Endothelial cell of umbilical vein (primary cell): ENCODE data around the gene BLOC1S4. TPM values are rescaled to one million over a fixed set of nuclear protein-coding genes. Genes with fewer than 3 reads are reported as not detected.

Experiments used
- BruUV-seq: library from RNA; stranded (reverse); fragments of 400-500 nt; replicated peaks from 2 replicates; lab custom pipeline; 2021; lab: Mats Ljungman, UMichigan
- CTCF ChIA-PET: fragments of 300-600, 350-600 bp; sonication (Branson Sonifier 250); formaldehyde crosslinking; loops from one replicate; lab custom pipeline; 2021; ENCODE audit warnings: antibody characterized with exemption, inconsistent platforms; lab: Charles Lee
- POLR2A ChIA-PET: fragments of 300-600, 350-600 bp; sonication (Branson Sonifier 250); formaldehyde crosslinking; loops from one replicate; lab custom pipeline; 2021; ENCODE audit warnings: antibody characterized with exemption, inconsistent platforms; lab: Charles Lee
- DNase-seq: peaks from one replicate; pipeline ENCODE4 v3.0.0-alpha.2; 2011; ENCODE audit warnings: low read depth, low spot score
- FAIRE-seq: peaks from 2 replicates; lab custom pipeline; 2011; peaks lifted over from hg19 to GRCh38; lab: Jason Lieb, UNC
- H2AFZ ChIP-seq: 2 replicates; pipeline ENCODE4 v1.6.0; 2012; ENCODE audit warnings: low read depth, low read length, control low read depth, inconsistent platforms
- H3K27ac ChIP-seq: 2 replicates; pipeline ENCODE4 v1.5.1; 2011; ENCODE audit warnings: low read depth, mild to moderate bottlenecking, control low read depth, low read length, moderate library complexity; ENCODE audit not compliant: insufficient read depth
- H3K27me3 ChIP-seq, 2 experiments: 2 replicates each; pipeline versions ENCODE4 v1.6.0 to v1.6.1; 2011; ENCODE audit warnings: low read length in 2 of 2, mixed read lengths in 1 of 2; ENCODE audit not compliant: control insufficient read depth in 2 of 2, insufficient read depth in 2 of 2
- H3K36me3 ChIP-seq, 2 experiments: 2 replicates in 1 of 2; 3 replicates in 1 of 2; pipeline ENCODE4 v1.5.1; 2011; ENCODE audit warnings: low read length in 2 of 2, mild to moderate bottlenecking in 1 of 2, moderate library complexity in 1 of 2; ENCODE audit not compliant: control insufficient read depth in 2 of 2, insufficient read depth in 2 of 2; ENCODE audit errors: extremely low read depth in 1 of 2
- H3K4me1 ChIP-seq: 3 replicates; pipeline ENCODE4 v1.5.1; 2011; ENCODE audit warnings: mild to moderate bottlenecking, low read length; ENCODE audit not compliant: control insufficient read depth, insufficient read depth; ENCODE audit errors: extremely low read depth
- H3K4me2 ChIP-seq: 2 replicates; pipeline ENCODE4 v1.6.1; 2011; ENCODE audit warnings: low read length, control low read depth, mixed read lengths; ENCODE audit not compliant: insufficient read depth
- H3K4me3 ChIP-seq, 3 experiments: fragments of 200-600 bp in 1 of 3; sonication (generic), shearing (Covaris generic) in 1 of 3; replicated peaks in 1 of 3; 2 replicates each; pipeline ENCODE4 v1.5.1; 2011 to 2016; ENCODE audit warnings: control low read depth in 3 of 3, low read length in 3 of 3, mild to moderate bottlenecking in 2 of 3, inconsistent platforms in 1 of 3, low read depth in 1 of 3, moderate library complexity in 1 of 3; ENCODE audit not compliant: insufficient read depth in 1 of 3
- H3K79me2 ChIP-seq: 2 replicates; pipeline ENCODE4 v1.6.0; 2012; ENCODE audit warnings: low read length, inconsistent platforms; ENCODE audit not compliant: control insufficient read depth, insufficient read depth
- H3K9ac ChIP-seq: replicated peaks from 2 replicates; pipeline ENCODE3; 2011; ENCODE audit warnings: low read length, control low read depth; ENCODE audit not compliant: insufficient read depth; ENCODE audit errors: extremely low read depth
- H3K9me1 ChIP-seq: replicated peaks from 3 replicates; pipeline ENCODE4 v1.6.0; 2011; ENCODE audit warnings: mild to moderate bottlenecking, low read length; ENCODE audit not compliant: control insufficient read depth, insufficient read depth; ENCODE audit errors: extremely low read depth
- H3K9me3 ChIP-seq: replicated peaks from 2 replicates; pipeline ENCODE4 v1.5.1; 2012; ENCODE audit warnings: low read length, inconsistent platforms; ENCODE audit not compliant: control insufficient read depth, insufficient read depth
- H4K20me1 ChIP-seq: replicated peaks from 2 replicates; pipeline ENCODE3; 2011; ENCODE audit warnings: mild to moderate bottlenecking, low read length; ENCODE audit not compliant: control insufficient read depth, insufficient read depth; ENCODE audit errors: extremely low read depth
- CTCF ChIP-seq, 2 donors: IDR thresholded peaks; 1 replicate in 1 of 2; 2 replicates in 1 of 2; pipeline ENCODE4 v1.5.1; 2011; ENCODE audit warnings: low read length in 2 of 2, mild to moderate bottlenecking in 2 of 2, moderate library complexity in 2 of 2, control low read depth in 1 of 2, inconsistent platforms in 1 of 2, low read depth in 1 of 2; ENCODE audit not compliant: insufficient read depth in 1 of 2; ENCODE audit errors: extremely low read depth in 1 of 2
- EZH2 ChIP-seq: IDR thresholded peaks from 2 replicates; pipeline ENCODE4 v1.6.1; 2012; ENCODE audit warnings: borderline replicate concordance, low read depth, mild to moderate bottlenecking, moderate library complexity, low read length, inconsistent platforms; ENCODE audit not compliant: severe bottlenecking
- FOS ChIP-seq: IDR thresholded peaks from 2 replicates; pipeline ENCODE4 v1.6.1; 2011; ENCODE audit warnings: mild to moderate bottlenecking, low read length, moderate library complexity, borderline replicate concordance; ENCODE audit not compliant: insufficient read depth
- GATA2 ChIP-seq: IDR thresholded peaks from 2 replicates; pipeline ENCODE4 v1.7.0; 2011; ENCODE audit warnings: low read depth, mild to moderate bottlenecking, moderate library complexity, mixed read lengths, low read length; ENCODE audit not compliant: insufficient read length, insufficient read depth
- JUN ChIP-seq: IDR thresholded peaks from 2 replicates; pipeline ENCODE4 v1.6.1; 2011; ENCODE audit warnings: borderline replicate concordance, low read depth; ENCODE audit not compliant: insufficient read length, insufficient read depth
- MAX ChIP-seq: IDR thresholded peaks from 2 replicates; pipeline ENCODE4 v1.6.1; 2011; ENCODE audit not compliant: insufficient read depth, insufficient read length
- MYC ChIP-seq: IDR thresholded peaks from one replicate; pipeline ENCODE4 v1.6.1; 2011; ENCODE audit warnings: mild to moderate bottlenecking, low read depth, low read length
- POLR2A ChIP-seq: IDR thresholded peaks from 2 replicates; pipeline ENCODE4 v1.6.1; 2012; ENCODE audit warnings: low read depth, mild to moderate bottlenecking, control low read depth, low read length
- POLR2AphosphoS5 ChIP-seq: IDR thresholded peaks from 2 replicates; pipeline ENCODE4 v1.6.1; 2012; ENCODE audit warnings: low read depth, mild to moderate bottlenecking, control low read depth, low read length, moderate library complexity; ENCODE audit not compliant: insufficient read depth
- dilution Hi-C: fragments of 300-500 bp; cut with MboI; formaldehyde crosslinking; loops from one replicate; pipeline ENCODE4 v1.15.0; 2019; ENCODE audit warnings: low sequenced_read_pairs; ENCODE audit not compliant: extremely low pct_ligation_motif_present
- intact Hi-C: fragments of 100-400 bp; cut with micrococcal nuclease; formaldehyde crosslinking; loops from one replicate; pipeline ENCODE4 v1.10.0; 2022
- polyA plus RNA-seq, 4 experiments: library from polyadenylated mRNA; depleted of rRNA in 3 of 4; stranded (reverse) in 3 of 4; unstranded in 1 of 4; fragments of >200 nt; gene quantifications; 2 replicates each; pipeline versions ENCODE4 v1.2.1 to v1.2.3, GENCODE V29; 2011 to 2012; ENCODE audit warnings: missing spikeins in 1 of 4
- total RNA-seq: library from RNA; stranded (reverse); gene quantifications from 2 replicates; pipeline ENCODE4 v1.2.3, GENCODE V29; 2021

The BLOC1S4 gene
- total and polyA plus RNA-seq, 2 donors (not counting 3 experiments of a cell fraction or from before 2014, with no cell fraction given) = 12.7 to 16.9 TPM

- dilution Hi-C loops = no loop called here
- DNase-seq (no peak), FAIRE-seq (no peak)
- TF ChIP-seq JUN = no peak
- no peak for TF ChIP-seq POLR2AphosphoS5
- TF ChIP-seq MYC = no peak
- no peak for TF ChIP-seq FOS
- Histone ChIP-seq H3K36me3 (no peaks in the 10 kb centered on the region), H3K79me2 (no peaks in the 10 kb centered on the region), H3K27ac (no peak overlapping the region), H3K9ac (no peak overlapping the region), H3K4me3 (no peak overlapping the region), H3K4me1 (peaks cover 3% of the 10 kb centered on the region), H3K9me3 (no peaks in the 10 kb centered on the region), H3K9me1 (no peaks in the 10 kb centered on the region), H2AFZ (no peak overlapping the region), H4K20me1 (no peaks in the 10 kb centered on the region), H3K4me2 (no peak overlapping the region), H3K27me3 (no peaks in the 10 kb centered on the region)
- BruUV-seq = no TSS peak
- intact Hi-C loops = no loop called here
- CTCF ChIA-PET = interaction anchor here (1.0 to 2.9 kb wide), 4 partner anchors 10 to 244 kb away, joined by 3 to 15 read pairs (median 5); no protein-coding TSS in a partner anchor
- POLR2A ChIA-PET = no interaction called here
Measured at GRCh38 chr4:6730603-6731317, 14.8 kb downstream of the BLOC1S4 start.

- no peaks in the 10 kb centered on the region for H3K36me3 ChIP-seq
- H3K9me1 ChIP-seq = no peaks in the 10 kb centered on the region
- DNase-seq (no peak), FAIRE-seq (no peak)
- no peaks in the 10 kb centered on the region for H4K20me1 ChIP-seq
- TF ChIP-seq POLR2A = no peak
- no peak for TF ChIP-seq FOS
- TF ChIP-seq EZH2 = no peak
- no peak for TF ChIP-seq GATA2
- no peak for TF ChIP-seq MYC
- TF ChIP-seq CTCF (IDR thresholded peaks at IDR 0.05; ENCODE audit: extremely low read depth in 1 of 2, insufficient read depth in 1 of 2, low read depth in 1 of 2, low read length in 2 of 2) = no peak
- TF ChIP-seq MAX = no peak
- no peak for TF ChIP-seq JUN
- TF ChIP-seq POLR2AphosphoS5 = no peak
- no peak overlapping the region for H3K27ac ChIP-seq
- no peak overlapping the region for H2AFZ ChIP-seq
- ChIA-PET CTCF (interaction anchor here (1.0 to 2.9 kb wide), 4 partner anchors 11 to 243 kb away, joined by 3 to 15 read pairs (median 5); no protein-coding TSS in a partner anchor), POLR2A (no interaction called here)
- no peaks in the 10 kb centered on the region for H3K27me3 ChIP-seq
- H3K9me3 ChIP-seq = no peaks in the 10 kb centered on the region
- no TSS peak for BruUV-seq
- H3K4me1 ChIP-seq = peaks cover 3% of the 10 kb centered on the region
- no peaks in the 10 kb centered on the region for H3K79me2 ChIP-seq
- intact Hi-C loops (no loop called here), dilution Hi-C loops (no loop called here)
- no peak overlapping the region for H3K9ac ChIP-seq
- H3K4me2 ChIP-seq = no peak overlapping the region
- no peak overlapping the region for H3K4me3 ChIP-seq
Measured at GRCh38 chr4:6731318-6731675, 15.3 kb downstream of the BLOC1S4 start.
